HL-60 (cell line): Measurements from ENCODE around the gene SBNO2.

ENCODE experiments used
- GABPA ChIP-seq: IDR thresholded peaks from 2 replicates; pipeline ENCODE4 v1.6.1; 2012; ENCODE audit warnings: low read depth
- TF ChIP-seq, protein P1 (sequence below): IDR thresholded peaks from one replicate; pipeline ENCODE4 v1.5.1; 2011; ENCODE audit warnings: low read length, control low read depth, inconsistent platforms; ENCODE audit not compliant: insufficient read depth

DNA sequence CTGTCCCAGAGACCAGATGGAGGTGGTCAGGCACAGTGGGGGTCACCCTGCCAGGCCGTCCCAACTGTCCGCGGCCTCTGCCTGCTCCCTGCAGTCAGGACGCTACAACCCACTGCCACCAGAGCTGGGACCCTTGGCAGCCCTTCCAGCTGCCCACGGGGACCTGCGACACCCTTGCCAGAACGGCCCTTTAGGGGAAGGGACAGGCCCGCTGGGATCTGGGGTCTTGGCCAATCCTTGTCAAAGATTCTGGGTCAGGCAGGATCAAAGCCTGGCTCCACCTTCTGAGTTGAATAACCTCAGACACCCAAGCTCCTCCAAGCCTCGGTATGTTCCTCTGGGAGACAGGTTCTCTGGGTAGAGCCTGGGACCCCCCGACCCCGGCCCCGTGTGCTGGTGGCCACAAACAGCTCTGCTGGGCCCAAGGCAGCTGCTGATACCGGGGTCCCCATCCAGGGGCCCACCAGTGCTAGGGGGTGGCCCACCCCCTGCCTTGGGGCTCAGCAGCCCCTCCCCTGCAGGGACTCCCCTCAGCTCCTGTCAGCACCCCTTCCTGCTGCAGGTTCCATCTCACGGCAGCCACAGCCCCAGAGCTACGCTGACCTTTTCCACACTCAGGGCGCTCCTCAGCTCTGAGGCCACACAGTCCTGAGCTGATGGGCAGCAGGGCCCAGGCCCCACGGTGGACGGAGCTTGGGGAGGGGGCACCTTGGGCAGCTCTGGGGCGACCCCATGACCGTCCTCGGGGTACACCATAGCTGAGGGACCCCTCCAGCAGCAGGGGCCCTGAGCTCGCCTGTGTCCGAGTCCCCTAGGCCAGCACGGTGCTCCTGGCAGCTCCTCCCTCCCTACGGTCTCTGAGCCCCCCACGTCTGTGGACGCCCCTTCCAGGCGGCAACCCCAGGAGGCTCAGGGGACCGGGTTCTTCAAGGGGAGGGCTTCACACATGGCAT is 18.4 kb downstream of the SBNO2 start:
- TF ChIP-seq, protein P1, sequence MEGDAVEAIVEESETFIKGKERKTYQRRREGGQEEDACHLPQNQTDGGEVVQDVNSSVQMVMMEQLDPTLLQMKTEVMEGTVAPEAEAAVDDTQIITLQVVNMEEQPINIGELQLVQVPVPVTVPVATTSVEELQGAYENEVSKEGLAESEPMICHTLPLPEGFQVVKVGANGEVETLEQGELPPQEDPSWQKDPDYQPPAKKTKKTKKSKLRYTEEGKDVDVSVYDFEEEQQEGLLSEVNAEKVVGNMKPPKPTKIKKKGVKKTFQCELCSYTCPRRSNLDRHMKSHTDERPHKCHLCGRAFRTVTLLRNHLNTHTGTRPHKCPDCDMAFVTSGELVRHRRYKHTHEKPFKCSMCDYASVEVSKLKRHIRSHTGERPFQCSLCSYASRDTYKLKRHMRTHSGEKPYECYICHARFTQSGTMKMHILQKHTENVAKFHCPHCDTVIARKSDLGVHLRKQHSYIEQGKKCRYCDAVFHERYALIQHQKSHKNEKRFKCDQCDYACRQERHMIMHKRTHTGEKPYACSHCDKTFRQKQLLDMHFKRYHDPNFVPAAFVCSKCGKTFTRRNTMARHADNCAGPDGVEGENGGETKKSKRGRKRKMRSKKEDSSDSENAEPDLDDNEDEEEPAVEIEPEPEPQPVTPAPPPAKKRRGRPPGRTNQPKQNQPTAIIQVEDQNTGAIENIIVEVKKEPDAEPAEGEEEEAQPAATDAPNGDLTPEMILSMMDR, result no peak
- TF ChIP-seq GABPA, result no peak
